CD4-positive, alpha-beta memory T cell (primary cell): ENCODE measurements around the gene GSE1. TPM values are rescaled to one million over a fixed set of nuclear protein-coding genes. Genes with fewer than 3 reads are reported as not detected.

Experiments
- CTCF ChIA-PET: fragments of 350-600 bp; sonication (Branson Sonifier 250); formaldehyde crosslinking; loops from one replicate; lab custom pipeline; 2021; ENCODE audit warnings: inconsistent platforms; ENCODE audit not compliant: partially characterized antibody; lab: Charles Lee
- POLR2A ChIA-PET: fragments of 350-600 bp; sonication (Branson Sonifier 250); formaldehyde crosslinking; loops from one replicate; lab custom pipeline; 2021; ENCODE audit not compliant: partially characterized antibody; lab: Charles Lee
- DNase-seq, 5 donors: peaks; one replicate each; pipeline versions ENCODE4 v3.0.0 to v3.0.0-alpha.2; 2020 to 2022; ENCODE audit warnings: mixed read lengths in 1 of 5
- H3K27ac ChIP-seq: one replicate; pipeline ENCODE4 v1.7.0; 2013; ENCODE audit warnings: low read depth, low read length
- H3K27me3 ChIP-seq: 2 replicates; pipeline ENCODE4 v1.7.0; 2013; ENCODE audit warnings: mild to moderate bottlenecking, low read length, moderate library complexity; ENCODE audit not compliant: insufficient read depth
- H3K36me3 ChIP-seq: 2 replicates; pipeline ENCODE4 v1.7.0; 2013; ENCODE audit warnings: mild to moderate bottlenecking, low read length, moderate library complexity; ENCODE audit not compliant: insufficient read depth
- H3K4me1 ChIP-seq: 2 replicates; pipeline ENCODE4 v1.7.0; 2013; ENCODE audit warnings: mild to moderate bottlenecking, low read length, moderate library complexity; ENCODE audit not compliant: insufficient read depth
- H3K4me3 ChIP-seq, 2 donors: one replicate each; pipeline ENCODE4 v1.7.0; 2013; ENCODE audit warnings: low read length in 2 of 2, mild to moderate bottlenecking in 1 of 2
- H3K9me3 ChIP-seq, 2 donors: one replicate each; pipeline ENCODE4 v1.7.0; 2013; ENCODE audit warnings: low read length in 2 of 2, control low read depth in 1 of 2; ENCODE audit not compliant: control insufficient read depth in 1 of 2
- H3K27ac Mint-ChIP-seq, 7 donors: one replicate each; pipeline ENCODE4 v1.8.0; 2020 to 2021; ENCODE audit warnings: mixed read lengths in 7 of 7, mild to moderate bottlenecking in 6 of 7, inconsistent platforms in 3 of 7, moderate library complexity in 3 of 7
- H3K27me3 Mint-ChIP-seq, 2 donors: one replicate each; pipeline ENCODE4 v1.8.0; 2020 to 2021; ENCODE audit warnings: mixed read lengths in 2 of 2
- H3K36me3 Mint-ChIP-seq, 2 donors: one replicate each; pipeline ENCODE4 v1.8.0; 2020 to 2021; ENCODE audit warnings: mixed read lengths in 2 of 2, inconsistent platforms in 1 of 2, mild to moderate bottlenecking in 1 of 2
- H3K4me1 Mint-ChIP-seq, 4 donors: one replicate each; pipeline ENCODE4 v1.8.0; 2020 to 2021; ENCODE audit warnings: mixed read lengths in 4 of 4, mild to moderate bottlenecking in 1 of 4
- H3K4me3 Mint-ChIP-seq, 8 donors: one replicate each; pipeline ENCODE4 v1.8.0; 2020 to 2021; ENCODE audit warnings: mixed read lengths in 8 of 8, mild to moderate bottlenecking in 7 of 8, moderate library complexity in 6 of 8, inconsistent platforms in 3 of 8
- H3K9me3 Mint-ChIP-seq, 8 donors: one replicate each; pipeline ENCODE4 v1.8.0; 2020 to 2021; ENCODE audit warnings: mixed read lengths in 8 of 8, mild to moderate bottlenecking in 5 of 8, inconsistent platforms in 3 of 8, moderate library complexity in 1 of 8
- intact Hi-C: fragments of 100-400 bp; cut with micrococcal nuclease; formaldehyde crosslinking; loops from one replicate; pipeline ENCODE4 v1.15.1; 2023
- polyA plus RNA-seq, 2 donors: library from polyadenylated mRNA; unstranded; fragments of 300-500 nt; fragmentation: Illumina TruSeq; gene quantifications; one replicate each; pipeline ENCODE4 v1.2.3, GENCODE V29; 2021
- total RNA-seq, 2 experiments: library from RNA; stranded (reverse); gene quantifications; one replicate each; pipeline ENCODE4 v1.2.3, GENCODE V29; 2021

The GSE1 gene
- total and polyA plus RNA-seq, 4 experiments from 2014 or later: 0.23 to 25.0 (median 13.1) TPM

DNA sequence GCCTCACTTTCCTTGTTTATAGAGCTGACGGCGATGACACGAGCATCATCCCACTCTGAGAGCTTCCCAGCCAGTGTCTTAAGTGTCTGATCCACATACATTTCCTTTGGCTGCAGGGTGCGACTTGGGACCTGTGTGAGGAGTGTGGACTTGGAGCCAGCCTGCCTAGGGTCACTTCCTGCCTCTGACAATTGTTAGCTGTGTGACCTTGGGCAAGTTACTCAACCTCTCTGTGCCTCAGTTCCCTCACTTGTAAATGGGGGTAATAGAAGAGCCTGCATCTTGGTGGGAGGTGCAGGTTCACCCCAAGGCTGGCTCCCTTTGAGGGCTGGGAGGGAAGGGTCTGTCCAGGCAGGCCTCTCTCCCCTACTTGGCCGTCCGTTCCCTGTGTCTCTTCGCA, 27.4 kb upstream of the GSE1 start:
- DNase-seq: no peak
- Mint-ChIP-seq H3K27ac (peak overlapping the region in 1 of 7 donors; percentile 12), H3K36me3 (peaks cover 0 to 2% of the 10 kb centered on the region in 2 donors), H3K9me3 (no peaks in the 10 kb centered on the region), H3K4me1 (peaks cover 2 to 7% (median 4%) of the 10 kb centered on the region in 4 donors), H3K27me3 (no peaks in the 10 kb centered on the region), H3K4me3 (no peak overlapping the region)
- H3K27me3 ChIP-seq: no peaks in the 10 kb centered on the region
- H3K9me3 ChIP-seq: no peaks in the 10 kb centered on the region
- no peak overlapping the region for H3K27ac ChIP-seq
- no peaks in the 10 kb centered on the region for H3K4me1 ChIP-seq
- intact Hi-C loops: no loop called here
- no peaks in the 10 kb centered on the region for H3K36me3 ChIP-seq
- H3K4me3 ChIP-seq: no peak overlapping the region
- CTCF ChIA-PET: no interaction called here
- POLR2A ChIA-PET: interaction anchor here (0.5 kb wide), 1 partner anchor 37 kb away, joined by 4 read pairs; no protein-coding TSS in a partner anchor

DNA sequence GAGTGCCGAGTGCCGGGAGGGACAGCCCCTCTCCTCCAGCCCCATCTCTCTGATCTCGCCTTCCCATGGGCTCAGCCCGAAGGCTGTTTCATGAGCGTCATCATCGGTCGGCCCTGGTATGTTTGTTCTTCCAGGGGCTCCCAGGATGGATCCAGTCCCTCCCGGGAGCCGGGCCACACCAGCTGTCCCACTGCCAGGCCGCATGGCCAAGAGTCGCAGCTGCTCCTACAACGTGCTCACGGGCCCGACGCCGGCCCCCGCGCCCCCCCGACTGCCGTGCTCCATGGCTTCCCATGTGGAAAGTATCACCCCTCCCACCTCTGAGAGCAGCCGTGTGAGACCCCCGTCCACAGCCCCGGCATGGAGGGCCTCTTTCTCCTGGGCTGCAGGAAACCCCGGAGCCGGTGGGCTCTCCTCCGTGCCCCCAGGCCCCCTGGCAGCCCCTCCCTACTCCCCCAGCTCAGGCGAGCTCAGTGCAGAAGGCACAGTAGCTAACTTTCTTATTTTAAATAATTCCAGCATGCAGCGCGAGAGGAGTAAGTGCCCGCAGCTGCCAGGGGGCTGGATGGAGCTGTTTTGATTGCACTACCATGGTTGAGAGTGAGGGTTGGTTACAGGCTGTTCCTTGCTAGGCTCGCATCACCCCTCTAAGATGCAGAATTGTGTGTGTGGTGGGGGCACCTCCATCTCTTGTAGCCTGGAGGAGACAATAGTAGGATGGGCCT, 26.6 kb upstream of the GSE1 start:
- no peak overlapping the region for H3K4me3 ChIP-seq
- intact Hi-C loops: no loop called here
- H3K36me3 ChIP-seq: no peaks in the 10 kb centered on the region
- no peaks in the 10 kb centered on the region for H3K9me3 Mint-ChIP-seq
- H3K4me1 Mint-ChIP-seq: peaks cover 0 to 6% (median 2%) of the 10 kb centered on the region in 4 donors
- no peaks in the 10 kb centered on the region for H3K27me3 Mint-ChIP-seq
- H3K9me3 ChIP-seq: no peaks in the 10 kb centered on the region
- no peaks in the 10 kb centered on the region for H3K4me1 ChIP-seq
- H3K27me3 ChIP-seq: no peaks in the 10 kb centered on the region
- POLR2A ChIA-PET: interaction anchor here (0.5 kb wide), 1 partner anchor 38 kb away, joined by 4 read pairs; no protein-coding TSS in a partner anchor
- H3K4me3 Mint-ChIP-seq: no peak overlapping the region
- H3K27ac Mint-ChIP-seq: no peak overlapping the region
- CTCF ChIA-PET: no interaction called here
- H3K27ac ChIP-seq: no peak overlapping the region
- peaks cover 0 to 2% of the 10 kb centered on the region in 2 donors for H3K36me3 Mint-ChIP-seq
- peak in 1 of 5 donors; percentile 15 for DNase-seq

DNA sequence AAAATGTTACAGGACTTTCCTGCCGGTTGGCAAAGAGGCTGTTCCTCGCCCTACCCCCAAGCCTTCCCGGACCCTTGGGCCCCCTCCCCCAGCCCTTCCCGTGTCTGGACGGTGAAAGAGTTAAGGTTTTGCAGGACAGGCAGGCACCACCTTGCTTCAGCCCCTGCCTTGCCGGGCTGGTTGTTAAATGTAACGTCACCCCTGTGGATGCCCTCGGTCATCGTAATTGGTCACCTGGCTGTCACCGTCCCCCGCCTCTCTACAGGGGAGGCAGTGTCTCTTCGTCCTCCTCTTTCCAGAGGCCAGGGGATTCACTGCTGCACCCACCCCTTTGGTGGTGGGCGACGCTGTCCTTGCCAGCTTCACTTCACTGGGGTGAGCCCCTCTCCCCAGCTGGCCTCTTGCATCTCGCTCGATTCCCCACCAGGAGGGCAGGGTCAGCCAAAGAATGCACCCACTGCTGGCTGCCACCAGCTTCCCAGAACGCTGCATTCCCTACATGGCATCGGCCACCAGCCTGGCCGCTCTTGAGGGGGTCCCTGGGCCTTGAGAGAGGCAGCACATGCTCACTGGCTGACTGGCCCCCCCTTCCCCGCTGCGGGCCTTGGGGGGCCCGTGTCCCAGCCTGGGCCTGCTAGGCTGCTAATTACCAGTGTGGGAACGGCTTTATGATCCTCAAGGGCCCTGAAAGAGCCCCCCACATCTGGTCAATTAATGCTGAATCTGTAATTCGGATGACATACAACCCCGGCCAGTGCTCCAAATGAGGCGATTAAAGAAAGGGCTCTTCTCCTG, 25.2 kb upstream of the GSE1 start:
- no peak overlapping the region for H3K4me3 Mint-ChIP-seq
- H3K27ac Mint-ChIP-seq: no peak overlapping the region
- no peaks in the 10 kb centered on the region for H3K27me3 ChIP-seq
- intact Hi-C loops: no loop called here
- no peak overlapping the region for H3K4me3 ChIP-seq
- H3K4me1 ChIP-seq: no peaks in the 10 kb centered on the region
- H3K36me3 Mint-ChIP-seq: peaks cover 0 to 2% of the 10 kb centered on the region in 2 donors
- CTCF ChIA-PET: no interaction called here
- POLR2A ChIA-PET: no interaction called here
- H3K27me3 Mint-ChIP-seq: no peaks in the 10 kb centered on the region
- no peak overlapping the region for H3K27ac ChIP-seq
- H3K36me3 ChIP-seq: no peaks in the 10 kb centered on the region
- H3K9me3 Mint-ChIP-seq: no peaks in the 10 kb centered on the region
- peaks cover 3 to 5% (median 5%) of the 10 kb centered on the region in 4 donors for H3K4me1 Mint-ChIP-seq
- no peaks in the 10 kb centered on the region for H3K9me3 ChIP-seq
- DNase-seq: peak in 1 of 5 donors; percentile 12

DNA sequence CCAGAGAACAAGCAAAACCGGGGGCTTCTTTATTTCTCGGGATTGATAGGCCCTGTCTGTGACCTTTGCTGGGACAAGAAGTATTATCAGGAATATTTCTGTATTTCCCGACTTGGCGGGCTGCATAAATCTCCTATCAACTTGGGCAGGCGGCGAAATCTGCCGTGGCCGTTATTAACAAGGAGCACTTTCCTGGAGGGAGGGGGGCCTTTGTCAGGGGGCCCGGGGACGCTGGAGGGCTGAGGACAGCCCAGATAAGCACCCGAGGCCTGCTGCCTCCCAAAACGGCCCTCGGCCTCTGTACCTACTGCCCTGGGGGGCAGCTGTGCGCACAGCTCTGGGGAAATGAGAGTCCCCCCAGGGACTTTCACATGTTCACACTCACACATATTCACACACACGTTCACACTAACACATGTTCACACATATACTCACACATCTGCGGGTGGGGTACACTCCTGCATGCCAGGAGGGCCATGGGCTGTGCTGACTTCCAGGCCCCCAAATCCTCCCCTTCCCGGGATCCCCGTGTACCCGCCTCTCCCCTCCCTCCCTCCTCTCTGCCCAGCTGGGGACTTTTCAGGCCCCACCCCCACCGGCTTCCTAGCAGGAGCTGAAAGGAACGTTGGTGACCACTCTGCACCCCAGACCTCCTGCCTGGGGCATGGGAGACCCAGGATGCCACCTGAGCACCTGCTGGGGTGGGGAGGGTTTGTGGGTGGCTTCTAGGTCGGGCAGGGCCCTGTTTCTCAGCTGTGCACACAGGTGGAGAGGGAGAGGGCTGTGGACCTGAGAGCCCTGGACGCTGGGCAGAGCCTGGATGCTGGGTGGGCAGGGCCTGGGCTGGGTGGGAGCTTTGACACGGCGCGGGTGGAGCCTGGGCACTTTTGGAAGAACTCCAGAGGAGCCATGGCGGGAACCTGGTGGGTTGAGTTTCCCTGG, 24.3 kb upstream of the GSE1 start:
- no peaks in the 10 kb centered on the region for H3K27me3 Mint-ChIP-seq
- DNase-seq: peak in 1 of 5 donors; percentile 22
- H3K27ac Mint-ChIP-seq: no peak overlapping the region
- H3K36me3 ChIP-seq: no peaks in the 10 kb centered on the region
- H3K27ac ChIP-seq: no peak overlapping the region
- no peaks in the 10 kb centered on the region for H3K9me3 ChIP-seq
- no peaks in the 10 kb centered on the region for H3K9me3 Mint-ChIP-seq
- no peak overlapping the region for H3K4me3 ChIP-seq
- ChIA-PET CTCF (no interaction called here), POLR2A (no interaction called here)
- no peaks in the 10 kb centered on the region for H3K4me1 ChIP-seq
- peaks cover 0 to 2% of the 10 kb centered on the region in 2 donors for H3K36me3 Mint-ChIP-seq
- H3K4me3 Mint-ChIP-seq: no peak overlapping the region
- peaks cover 1 to 5% (median 5%) of the 10 kb centered on the region in 4 donors for H3K4me1 Mint-ChIP-seq
- H3K27me3 ChIP-seq: no peaks in the 10 kb centered on the region
- intact Hi-C loops: no loop called here

DNA sequence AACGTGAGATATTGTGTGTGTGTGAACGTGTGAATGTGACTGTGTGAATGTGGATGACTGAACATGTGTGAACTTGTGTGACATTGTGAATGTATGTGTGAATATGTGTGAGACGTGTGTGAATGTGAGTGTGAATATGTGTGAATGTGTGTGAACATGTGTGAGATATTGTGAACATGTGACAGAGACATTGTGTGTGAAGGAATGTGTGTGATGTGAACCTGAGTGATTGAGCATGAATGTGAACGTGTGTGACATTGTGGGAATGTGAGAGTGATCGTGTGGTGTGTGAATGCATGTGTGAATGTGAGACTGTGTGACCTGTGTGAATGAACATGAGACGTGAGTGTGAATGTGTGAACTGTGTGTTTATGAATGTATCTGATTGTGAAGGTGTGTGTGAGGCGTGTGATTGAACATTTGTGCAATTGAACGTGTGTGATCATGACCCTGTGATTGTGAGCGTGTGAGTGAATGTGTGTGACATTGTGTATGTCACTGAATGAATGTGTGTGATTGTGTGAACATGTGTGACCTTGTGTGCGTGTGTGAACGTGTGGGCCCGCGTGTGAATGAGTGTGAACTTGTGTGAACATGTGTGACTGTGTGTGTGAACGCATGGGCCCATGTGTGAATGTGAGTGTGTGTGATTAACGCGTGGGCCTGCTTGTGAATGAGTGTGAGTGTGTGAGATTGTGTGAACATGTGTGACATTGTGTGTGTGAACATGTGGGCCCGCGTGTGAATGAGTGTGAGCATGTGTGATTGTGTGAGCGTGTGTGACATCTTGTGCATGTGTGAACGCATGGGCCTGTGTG, 23.2 kb upstream of the GSE1 start:
- H3K4me3 Mint-ChIP-seq: no peak overlapping the region
- peak in 1 of 5 donors; percentile 30 for DNase-seq
- H3K36me3 ChIP-seq: no peaks in the 10 kb centered on the region
- H3K9me3 Mint-ChIP-seq: no peaks in the 10 kb centered on the region
- H3K9me3 ChIP-seq: no peaks in the 10 kb centered on the region
- no peak overlapping the region for H3K4me3 ChIP-seq
- CTCF ChIA-PET: no interaction called here
- intact Hi-C loops: no loop called here
- H3K27ac Mint-ChIP-seq: no peak overlapping the region
- peaks cover 3 to 7% (median 5%) of the 10 kb centered on the region in 4 donors for H3K4me1 Mint-ChIP-seq
- no peaks in the 10 kb centered on the region for H3K27me3 Mint-ChIP-seq
- no peaks in the 10 kb centered on the region for H3K4me1 ChIP-seq
- peaks cover 0 to 2% of the 10 kb centered on the region in 2 donors for H3K36me3 Mint-ChIP-seq
- POLR2A ChIA-PET: no interaction called here
- H3K27me3 ChIP-seq: no peaks in the 10 kb centered on the region
- no peak overlapping the region for H3K27ac ChIP-seq

DNA sequence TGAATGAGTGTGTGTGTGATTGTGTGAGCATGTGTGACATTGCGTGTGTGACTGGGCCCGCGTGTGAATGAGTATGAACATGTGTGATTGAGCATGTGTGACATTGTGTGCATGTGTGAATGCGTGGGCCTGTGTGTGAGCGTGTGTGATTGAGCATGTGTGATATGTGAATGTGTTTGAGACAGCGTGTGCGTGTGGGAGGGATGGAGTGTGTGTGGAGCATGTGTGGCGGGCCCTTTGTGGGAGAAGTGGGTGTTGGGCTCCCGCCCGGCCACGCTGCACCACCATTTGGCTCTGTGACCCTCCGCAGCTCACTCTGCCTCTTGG, 22.7 kb upstream of the GSE1 start:
- intact Hi-C loops: no loop called here
- Mint-ChIP-seq H3K4me1 (peaks cover 3 to 7% (median 5%) of the 10 kb centered on the region in 4 donors), H3K27me3 (no peaks in the 10 kb centered on the region), H3K4me3 (no peak overlapping the region), H3K27ac (no peak overlapping the region), H3K36me3 (peaks cover 0 to 2% of the 10 kb centered on the region in 2 donors), H3K9me3 (no peaks in the 10 kb centered on the region)
- CTCF ChIA-PET: no interaction called here
- Histone ChIP-seq H3K27ac (no peak overlapping the region), H3K9me3 (no peaks in the 10 kb centered on the region), H3K36me3 (no peaks in the 10 kb centered on the region), H3K4me1 (no peaks in the 10 kb centered on the region), H3K27me3 (no peaks in the 10 kb centered on the region), H3K4me3 (no peak overlapping the region)
- POLR2A ChIA-PET: no interaction called here
- no peak for DNase-seq
